Upper lobe of right lung (tissue), 1 donor: ENCODE data around the gene HLA-DOA. TPM values are rescaled to one million over a fixed set of nuclear protein-coding genes. Genes with fewer than 3 reads are reported as not detected.
A peak's percentile ranks its signal among the peaks of the same experiment; 100 is the strongest.

Experiments used
- ATAC-seq: fragments of 200-7000 bp; cut with Tn5 transposase; one replicate; pipeline ENCODE4 v1.9.1; 2020; ENCODE audit warnings: mild to moderate bottlenecking, moderate library complexity
- DNase-seq: peaks from one replicate; pipeline ENCODE4 v3.0.0-alpha.2; 2020
- H3K27ac ChIP-seq: fragments of 200-600 bp; one replicate; pipeline ENCODE4 v1.8.0; 2022
- H3K27me3 ChIP-seq: fragments of 200-600 bp; one replicate; pipeline ENCODE4 v1.8.0; 2022; ENCODE audit warnings: mild to moderate bottlenecking
- H3K36me3 ChIP-seq: fragments of 200-600 bp; one replicate; pipeline ENCODE4 v1.8.0; 2022
- H3K4me1 ChIP-seq: fragments of 200-600 bp; one replicate; pipeline ENCODE4 v1.8.0; 2022
- H3K4me3 ChIP-seq: fragments of 200-600 bp; one replicate; pipeline ENCODE4 v1.8.0; 2022; ENCODE audit warnings: mild to moderate bottlenecking
- H3K9me3 ChIP-seq: fragments of 200-600 bp; one replicate; pipeline ENCODE4 v1.8.0; 2022
- CTCF ChIP-seq: fragments of 200-600 bp; IDR thresholded peaks from one replicate; pipeline ENCODE4 v1.8.0; 2022; ENCODE audit warnings: antibody characterized with exemption
- intact Hi-C: fragments of 100-400 bp; cut with DNase I; formaldehyde crosslinking; loops from one replicate; pipeline ENCODE4 v1.11.0; 2022
- total RNA-seq: library from RNA; stranded (reverse); fragmentation: NEBNext Ultra II Directional; extraction: Animal tissue kit (Norgen Biotek cat#: 25700); gene quantifications from one replicate; pipeline ENCODE4 v1.2.1, GENCODE V29; 2021
- donor health status: DM: no; HTN: yes; CAD: no; lungs with severe emphysema.

Gene HLA-DOA
- total RNA-seq, 1 donor from 2014 or later: 25.2 TPM

GRCh38 chr6:33007831-33008400, 1.5 kb downstream of the HLA-DOA start:
- intact Hi-C loops: no loop called here
- ATAC-seq: no peak

GRCh38 chr6:33004940-33005339, 4.5 kb downstream of the HLA-DOA start:
- no peaks in the 10 kb centered on the region for H3K27me3 ChIP-seq
- no peak overlapping the region for H3K27ac ChIP-seq
- no peaks in the 10 kb centered on the region for H3K36me3 ChIP-seq
- no peak overlapping the region for H3K4me3 ChIP-seq
- no peaks in the 10 kb centered on the region for H3K4me1 ChIP-seq
- H3K9me3 ChIP-seq: no peaks in the 10 kb centered on the region
- DNase-seq (no peak), ATAC-seq (no peak)
- intact Hi-C loops: no loop called here
- TF ChIP-seq CTCF: no peak

More at GRCh38 chr6:33007831-33008400, 1.5 kb downstream of the HLA-DOA start:
- no peaks in the 10 kb centered on the region for H3K4me1 ChIP-seq
- TF ChIP-seq CTCF: no peak
- H3K9me3 ChIP-seq: no peaks in the 10 kb centered on the region
- H3K4me3 ChIP-seq: no peak overlapping the region
- DNase-seq: no peak
- no peaks in the 10 kb centered on the region for H3K27me3 ChIP-seq
- H3K36me3 ChIP-seq: no peaks in the 10 kb centered on the region
- H3K27ac ChIP-seq: no peak overlapping the region

GRCh38 chr6:33001685-33002084, 7.7 kb downstream of the HLA-DOA start:
- Histone ChIP-seq H3K27ac (no peak overlapping the region), H3K36me3 (no peaks in the 10 kb centered on the region), H3K9me3 (no peaks in the 10 kb centered on the region), H3K4me3 (no peak overlapping the region), H3K4me1 (no peaks in the 10 kb centered on the region), H3K27me3 (no peaks in the 10 kb centered on the region)
- intact Hi-C loops: no loop called here
- TF ChIP-seq CTCF: no peak
- DNase-seq: no peak
- no peak for ATAC-seq

GRCh38 chr6:33000055-33000454, 9.3 kb downstream of the HLA-DOA start:
- Histone ChIP-seq H3K9me3 (no peaks in the 10 kb centered on the region), H3K4me1 (no peaks in the 10 kb centered on the region), H3K27ac (no peak overlapping the region), H3K36me3 (no peaks in the 10 kb centered on the region), H3K4me3 (no peak overlapping the region), H3K27me3 (no peaks in the 10 kb centered on the region)
- no peak for DNase-seq
- no peak for TF ChIP-seq CTCF
- intact Hi-C loops: no loop called here
- peak; percentile 74 for ATAC-seq

GRCh38 chr6:32995448-32995847, 13.9 kb downstream of the HLA-DOA start:
- DNase-seq (no peak), ATAC-seq (no peak)
- Histone ChIP-seq H3K27ac (no peak overlapping the region), H3K4me1 (no peaks in the 10 kb centered on the region), H3K9me3 (no peaks in the 10 kb centered on the region), H3K36me3 (no peaks in the 10 kb centered on the region), H3K4me3 (no peak overlapping the region), H3K27me3 (no peaks in the 10 kb centered on the region)
- intact Hi-C loops: no loop called here
- TF ChIP-seq CTCF: no peak

- ATAC-seq (no peak), DNase-seq (no peak)
- Histone ChIP-seq H3K4me1 (no peaks in the 10 kb centered on the region), H3K9me3 (no peaks in the 10 kb centered on the region), H3K27ac (no peak overlapping the region), H3K4me3 (no peak overlapping the region), H3K36me3 (no peaks in the 10 kb centered on the region), H3K27me3 (no peaks in the 10 kb centered on the region)
- no peak for TF ChIP-seq CTCF
- intact Hi-C loops: no loop called here
Observed at GRCh38 chr6:32993363-32993973, 15.9 kb downstream of the HLA-DOA start.
